Activated CD8-positive, alpha-beta memory T cell treated with anti-CD3 and anti-CD28 coated beads for 24 hours (primary cell): Measurements from ENCODE around the gene NPFF.

Experiments used
- DNase-seq: peaks from one replicate; pipeline ENCODE4 v3.0.0-alpha.2; 2020

The NPFF gene

GRCh38 chr12:53513712-53514410 is 6.6 kb upstream of the NPFF start:
- no peak for DNase-seq

GRCh38 chr12:53510181-53510812 is 3.0 kb upstream of the NPFF start:
- DNase-seq, result no peak

- DNase-seq, result peak; percentile 95
Measured at GRCh38 chr12:53508534-53509170, 1.4 kb upstream of the NPFF start.

- DNase-seq, result no peak
Measured at GRCh38 chr12:53507603-53507885, 260 bp upstream of the NPFF start.

- no peak for DNase-seq
Measured at GRCh38 chr12:53506450-53506785, 866 bp downstream of the NPFF start.

- DNase-seq, result no peak
Measured at GRCh38 chr12:53505555-53506449, 1.5 kb downstream of the NPFF start.

GRCh38 chr12:53505086-53505485 is 2.2 kb downstream of the NPFF start:
- no peak for DNase-seq

- DNase-seq, result no peak
Measured at GRCh38 chr12:53504004-53504920, 3.0 kb downstream of the NPFF start.

- no peak for DNase-seq
Measured at GRCh38 chr12:53502983-53503728, 4.1 kb downstream of the NPFF start.

GRCh38 chr12:53502331-53502730 is 5.0 kb downstream of the NPFF start:
- no peak for DNase-seq

GRCh38 chr12:53501615-53502181 is 5.6 kb downstream of the NPFF start:
- no peak for DNase-seq

- DNase-seq, result peak; percentile 99
Measured at GRCh38 chr12:53500776-53501614, 6.3 kb downstream of the NPFF start, which contains the start of gene TARBP2. Gene TARBP2, plus strand, starts transcription at chr12:53501283. Its CDS starts 126 bp downstream, at chr12:53501409.

- no peak for DNase-seq
Measured at GRCh38 chr12:53500142-53500775, 7.0 kb downstream of the NPFF start.

GRCh38 chr12:53499266-53500141 is 7.8 kb downstream of the NPFF start, which contains the start of gene MAP3K12:
Gene MAP3K12, minus strand, starts transcription at chr12:53499458. Its CDS starts 12,067 bp downstream, at chr12:53487391.
- DNase-seq, result peak; percentile 90

GRCh38 chr12:53498235-53498630 is 9.1 kb downstream of the NPFF start:
- no peak for DNase-seq

- no peak for DNase-seq
Measured at GRCh38 chr12:53497461-53497860, 9.8 kb downstream of the NPFF start.

GRCh38 chr12:53496752-53497032 is 10.6 kb downstream of the NPFF start:
- DNase-seq, result no peak

- no peak for DNase-seq
Measured at GRCh38 chr12:53495903-53496751, 11.2 kb downstream of the NPFF start.
